ENCODE measurements around the gene BSCL2. TPM values are rescaled to one million over a fixed set of nuclear protein-coding genes. Genes with fewer than 3 reads are reported as not detected.
"Not testable (repeated sequence)": the region's sequence is repeated elsewhere in the genome, so short reads cannot be mapped to it uniquely, and the experiment has no call there.

Gene BSCL2
- total and polyA plus RNA-seq, 4 donors = 22.3 to 61.8 (median 35.1) TPM

- DNase-seq = peak in 1 of 2 donors; percentile 65
- H3K4me3 ChIP-seq (ENCODE audit: low read length in 2 of 2) = peak overlapping the region; percentile 49 to 65
- no peak for ATAC-seq (ENCODE audit: low FRiP score)
- 33 to 44% methylated on average over 7 of the region's 7 CpGs for whole genome bisulfite sequencing, 2 donors
- H3K27me3 ChIP-seq (ENCODE audit: control insufficient read depth in 1 of 2, insufficient read depth in 2 of 2, low read length in 1 of 2) = no peaks in the 10 kb centered on the region
- intact Hi-C loops (cut with DNase I) = loop anchor here in 1 of 2 donors (5.0 to 10.0 kb wide), 3 partner anchors 33 to 129 kb away; partner anchors contain the start of genes LBHD1, STX5, TEX54 and UQCC3
- peak overlapping the region in 1 of 2 donors; percentile 69 for H3K27ac ChIP-seq (ENCODE audit: low read depth in 1 of 2, low read length in 2 of 2)
- no peaks in the 10 kb centered on the region for H3K36me3 ChIP-seq (ENCODE audit: control insufficient read depth in 1 of 2, insufficient read depth in 2 of 2, low read length in 1 of 2)
- H3K4me1 ChIP-seq (ENCODE audit: control insufficient read depth in 1 of 2, insufficient read depth in 2 of 2, low read length in 2 of 2) = no peaks in the 10 kb centered on the region
- H3K9me3 ChIP-seq (ENCODE audit: control insufficient read depth, low read length) = no peaks in the 10 kb centered on the region
These were observed 1.8 kb downstream of the BSCL2 start for GRCh38 chr11:62705413-62705812.

- peak in 1 of 2 donors; percentile 14 for DNase-seq
- not testable (repeated sequence) for H3K4me3 ChIP-seq (ENCODE audit: low read length in 2 of 2); H3K27ac ChIP-seq (ENCODE audit: low read depth in 1 of 2, low read length in 2 of 2); H3K4me1 ChIP-seq (ENCODE audit: control insufficient read depth in 1 of 2, insufficient read depth in 2 of 2, low read length in 2 of 2); H3K36me3 ChIP-seq (ENCODE audit: control insufficient read depth in 1 of 2, insufficient read depth in 2 of 2, low read length in 1 of 2); H3K27me3 ChIP-seq (ENCODE audit: control insufficient read depth in 1 of 2, insufficient read depth in 2 of 2, low read length in 1 of 2); ATAC-seq (ENCODE audit: low FRiP score); H3K9me3 ChIP-seq (ENCODE audit: control insufficient read depth, low read length)
- WGBS, 2 donors = 80 to 93% methylated on average over 4 of the region's 4 CpGs
- intact Hi-C loops (cut with DNase I) = loop anchor here in 1 of 2 donors (10.0 kb wide), 1 partner anchor 131 kb away; the partner anchor contains the start of genes STX5, TEX54 and WDR74
These were observed 3.3 kb downstream of the BSCL2 start for GRCh38 chr11:62703921-62704320.

GRCh38 chr11:62702246-62702645 is 5.0 kb downstream of the BSCL2 start:
- ATAC-seq (ENCODE audit: low FRiP score) (no peak), DNase-seq (peak in 1 of 2 donors; percentile 13)
- H3K27ac ChIP-seq (ENCODE audit: low read depth in 1 of 2, low read length in 2 of 2) = no peak overlapping the region
- H3K36me3 ChIP-seq (ENCODE audit: control insufficient read depth in 1 of 2, insufficient read depth in 2 of 2, low read length in 1 of 2) = no peaks in the 10 kb centered on the region
- intact Hi-C loops (cut with DNase I) = loop anchor here in 1 of 2 donors (10.0 kb wide), 1 partner anchor 133 kb away; the partner anchor contains the start of genes STX5, TEX54 and WDR74
- H3K9me3 ChIP-seq (ENCODE audit: control insufficient read depth, low read length) = no peaks in the 10 kb centered on the region
- no peaks in the 10 kb centered on the region for H3K4me1 ChIP-seq (ENCODE audit: control insufficient read depth in 1 of 2, insufficient read depth in 2 of 2, low read length in 2 of 2)
- 93 to 97% methylated on average over 11 of the region's 11 CpGs for WGBS, 2 donors
- H3K27me3 ChIP-seq (ENCODE audit: control insufficient read depth in 1 of 2, insufficient read depth in 2 of 2, low read length in 1 of 2) = no peaks in the 10 kb centered on the region
- H3K4me3 ChIP-seq (ENCODE audit: low read length in 2 of 2) = no peak overlapping the region

- WGBS, 2 donors = 47% methylated on average over 14 of the region's 14 CpGs
- Histone ChIP-seq H3K9me3 (ENCODE audit: control insufficient read depth, low read length) (no peaks in the 10 kb centered on the region), H3K4me3 (ENCODE audit: low read length in 2 of 2) (no peak overlapping the region), H3K27me3 (ENCODE audit: control insufficient read depth in 1 of 2, insufficient read depth in 2 of 2, low read length in 1 of 2) (no peaks in the 10 kb centered on the region), H3K27ac (ENCODE audit: low read depth in 1 of 2, low read length in 2 of 2) (no peak overlapping the region), H3K4me1 (ENCODE audit: control insufficient read depth in 1 of 2, insufficient read depth in 2 of 2, low read length in 2 of 2) (no peaks in the 10 kb centered on the region), H3K36me3 (ENCODE audit: control insufficient read depth in 1 of 2, insufficient read depth in 2 of 2, low read length in 1 of 2) (no peaks in the 10 kb centered on the region)
- intact Hi-C loops (cut with DNase I) = loop anchor here in 1 of 2 donors (5.0 kb wide), 1 partner anchor 297 kb away; no protein-coding TSS in a partner anchor
- ATAC-seq (ENCODE audit: low FRiP score) (peak; percentile 86), DNase-seq (peak; percentile 88 to 90)
These were observed 12.6 kb downstream of the BSCL2 start for GRCh38 chr11:62694455-62695167.

- not testable (repeated sequence) for H3K27me3 ChIP-seq (ENCODE audit: control insufficient read depth in 1 of 2, insufficient read depth in 2 of 2, low read length in 1 of 2); H3K4me1 ChIP-seq (ENCODE audit: control insufficient read depth in 1 of 2, insufficient read depth in 2 of 2, low read length in 2 of 2); H3K36me3 ChIP-seq (ENCODE audit: control insufficient read depth in 1 of 2, insufficient read depth in 2 of 2, low read length in 1 of 2); H3K9me3 ChIP-seq (ENCODE audit: control insufficient read depth, low read length); ATAC-seq (ENCODE audit: low FRiP score); DNase-seq; H3K4me3 ChIP-seq (ENCODE audit: low read length in 2 of 2); H3K27ac ChIP-seq (ENCODE audit: low read depth in 1 of 2, low read length in 2 of 2)
- intact Hi-C loops (cut with DNase I) = loop anchor here in 1 of 2 donors (5.0 kb wide), 1 partner anchor 296 kb away; no protein-coding TSS in a partner anchor
- WGBS, 2 donors = 84 to 86% methylated on average over 1 to 4 of the region's 4 CpGs
These were observed 13.6 kb downstream of the BSCL2 start for GRCh38 chr11:62693624-62694023.

- H3K27ac ChIP-seq (ENCODE audit: low read depth in 1 of 2, low read length in 2 of 2) = no peak within 1 kb of the TSS
- no peak within 1 kb of the TSS for H3K4me3 ChIP-seq (ENCODE audit: low read length in 2 of 2)
These were observed 17.6 kb downstream of the BSCL2 start, which contains the start of gene LRRN4CL for GRCh38 chr11:62689421-62690183. LRRN4CL (minus strand) TSS chr11:62689530; CDS start chr11:62688508, 1,022 bp downstream.

GRCh38 chr11:62688491-62688890 is 18.7 kb downstream of the BSCL2 start:
- H3K36me3 ChIP-seq (ENCODE audit: control insufficient read depth in 1 of 2, insufficient read depth in 2 of 2, low read length in 1 of 2) = no peaks in the 10 kb centered on the region
- H3K4me1 ChIP-seq (ENCODE audit: control insufficient read depth in 1 of 2, insufficient read depth in 2 of 2, low read length in 2 of 2) = no peaks in the 10 kb centered on the region
- H3K27me3 ChIP-seq (ENCODE audit: control insufficient read depth in 1 of 2, insufficient read depth in 2 of 2, low read length in 1 of 2) = no peaks in the 10 kb centered on the region
- no peak for ATAC-seq (ENCODE audit: low FRiP score)
- WGBS, 2 donors = 48 to 68% methylated on average over 1 of the region's 1 CpG
- H3K27ac ChIP-seq (ENCODE audit: low read depth in 1 of 2, low read length in 2 of 2) = no peak overlapping the region
- intact Hi-C loops (cut with DNase I) = loop anchor here in 1 of 2 donors (5.0 kb wide), 1 partner anchor 291 kb away; no protein-coding TSS in a partner anchor
- H3K9me3 ChIP-seq (ENCODE audit: control insufficient read depth, low read length) = no peaks in the 10 kb centered on the region
- no peak for DNase-seq
- H3K4me3 ChIP-seq (ENCODE audit: low read length in 2 of 2) = no peak overlapping the region

More at GRCh38 chr11:62689421-62690183, 17.6 kb downstream of the BSCL2 start, which contains the start of gene LRRN4CL:
- Histone ChIP-seq H3K9me3 (ENCODE audit: control insufficient read depth, low read length) (no peaks in the 10 kb centered on the region), H3K4me1 (ENCODE audit: control insufficient read depth in 1 of 2, insufficient read depth in 2 of 2, low read length in 2 of 2) (no peaks in the 10 kb centered on the region), H3K27me3 (ENCODE audit: control insufficient read depth in 1 of 2, insufficient read depth in 2 of 2, low read length in 1 of 2) (no peaks in the 10 kb centered on the region), H3K36me3 (ENCODE audit: control insufficient read depth in 1 of 2, insufficient read depth in 2 of 2, low read length in 1 of 2) (no peaks in the 10 kb centered on the region)
- ATAC-seq (ENCODE audit: low FRiP score) (peak; percentile 84), DNase-seq (peak; percentile 77 to 82)
- WGBS, 2 donors = 64 to 67% methylated on average over 11 of the region's 11 CpGs
- intact Hi-C loops (cut with DNase I) = loop anchor here (5.0 kb wide), 1 partner anchor 292 kb away; no protein-coding TSS in a partner anchor

GRCh38 chr11:62687508-62688396 is 19.5 kb downstream of the BSCL2 start:
- Histone ChIP-seq H3K4me1 (ENCODE audit: control insufficient read depth in 1 of 2, insufficient read depth in 2 of 2, low read length in 2 of 2) (no peaks in the 10 kb centered on the region), H3K9me3 (ENCODE audit: control insufficient read depth, low read length) (no peaks in the 10 kb centered on the region), H3K27me3 (ENCODE audit: control insufficient read depth in 1 of 2, insufficient read depth in 2 of 2, low read length in 1 of 2) (no peaks in the 10 kb centered on the region), H3K4me3 (ENCODE audit: low read length in 2 of 2) (no peak overlapping the region), H3K27ac (ENCODE audit: low read depth in 1 of 2, low read length in 2 of 2) (no peak overlapping the region), H3K36me3 (ENCODE audit: control insufficient read depth in 1 of 2, insufficient read depth in 2 of 2, low read length in 1 of 2) (no peaks in the 10 kb centered on the region)
- no peak for ATAC-seq (ENCODE audit: low FRiP score)
- intact Hi-C loops (cut with DNase I) = loop anchor here in 1 of 2 donors (5.0 kb wide), 1 partner anchor 290 kb away; no protein-coding TSS in a partner anchor
- DNase-seq = no peak
- 28% methylated on average over 73 to 74 of the region's 74 CpGs for WGBS, 2 donors
